Ishikawa (cell line): ENCODE measurements around the gene LGSN.

Source experiments
- CEBPB ChIP-seq: IDR thresholded peaks from 2 replicates; pipeline ENCODE4 v1.6.1; 2012
- CREB1 ChIP-seq: IDR thresholded peaks from 2 replicates; pipeline ENCODE4 v1.6.1; 2012; ENCODE audit warnings: low read depth
- EGR1 ChIP-seq: IDR thresholded peaks from 2 replicates; pipeline ENCODE4 v1.6.1; 2012
- EP300 ChIP-seq: IDR thresholded peaks from 2 replicates; pipeline ENCODE4 v1.6.1; 2012; ENCODE audit warnings: borderline replicate concordance
- FOXM1 ChIP-seq: IDR thresholded peaks from 2 replicates; pipeline ENCODE4 v1.6.1; 2012; ENCODE audit warnings: low read depth, borderline replicate concordance
- NFIC ChIP-seq: IDR thresholded peaks from 2 replicates; pipeline ENCODE4 v1.6.1; 2012
- RAD21 ChIP-seq: IDR thresholded peaks from 2 replicates; pipeline ENCODE4 v1.6.1; 2012; ENCODE audit warnings: low read depth
- TAF1 ChIP-seq: IDR thresholded peaks from 2 replicates; pipeline ENCODE4 v1.6.1; 2012; ENCODE audit warnings: low read depth, mild to moderate bottlenecking
- TCF12 ChIP-seq: IDR thresholded peaks from 2 replicates; pipeline ENCODE4 v1.6.1; 2012; ENCODE audit warnings: low read depth
- TEAD4 ChIP-seq: IDR thresholded peaks from 2 replicates; pipeline ENCODE4 v1.6.1; 2012
- YY1 ChIP-seq: IDR thresholded peaks from 2 replicates; pipeline ENCODE4 v1.6.1; 2012; ENCODE audit warnings: low read depth
- ZBTB7A ChIP-seq: IDR thresholded peaks from 2 replicates; pipeline ENCODE4 v1.6.1; 2012; ENCODE audit warnings: low read depth
- TF ChIP-seq, protein P1 (sequence below): IDR thresholded peaks from 2 replicates; pipeline ENCODE4 v1.6.1; 2012
- TF ChIP-seq, protein P2 (sequence below): IDR thresholded peaks from 2 replicates; pipeline ENCODE4 v1.6.1; 2012
- TF ChIP-seq, protein P3 (sequence below): IDR thresholded peaks from 2 replicates; pipeline ENCODE4 v1.6.1; 2012; ENCODE audit warnings: low read depth, mild to moderate bottlenecking

LGSN gene

DNA sequence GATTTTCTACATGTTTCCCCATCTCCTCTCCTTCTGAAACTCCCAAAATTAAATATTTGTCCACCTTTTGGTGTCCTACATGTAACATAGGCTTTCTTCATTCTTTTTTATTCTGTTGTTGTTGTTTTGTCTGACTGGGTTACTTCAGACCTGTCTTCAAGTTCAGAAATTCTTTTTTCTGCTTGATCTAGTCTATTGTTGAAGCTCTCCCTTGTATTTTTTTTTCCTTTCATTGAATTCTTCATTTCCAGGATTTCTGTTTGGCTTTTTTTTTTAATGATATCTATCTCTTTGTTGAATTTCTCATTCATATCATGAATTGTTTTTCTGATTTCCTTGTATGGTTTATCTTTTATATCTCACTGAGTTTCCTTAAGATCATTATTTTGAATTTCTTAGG is 20.6 kb upstream of the LGSN start:
- TF ChIP-seq, protein P1, sequence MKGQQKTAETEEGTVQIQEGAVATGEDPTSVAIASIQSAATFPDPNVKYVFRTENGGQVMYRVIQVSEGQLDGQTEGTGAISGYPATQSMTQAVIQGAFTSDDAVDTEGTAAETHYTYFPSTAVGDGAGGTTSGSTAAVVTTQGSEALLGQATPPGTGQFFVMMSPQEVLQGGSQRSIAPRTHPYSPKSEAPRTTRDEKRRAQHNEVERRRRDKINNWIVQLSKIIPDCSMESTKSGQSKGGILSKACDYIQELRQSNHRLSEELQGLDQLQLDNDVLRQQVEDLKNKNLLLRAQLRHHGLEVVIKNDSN = no peak
- no peak for TF ChIP-seq EP300
- no peak for TF ChIP-seq CREB1
- no peak for TF ChIP-seq TCF12
- TF ChIP-seq RAD21 = no peak

DNA sequence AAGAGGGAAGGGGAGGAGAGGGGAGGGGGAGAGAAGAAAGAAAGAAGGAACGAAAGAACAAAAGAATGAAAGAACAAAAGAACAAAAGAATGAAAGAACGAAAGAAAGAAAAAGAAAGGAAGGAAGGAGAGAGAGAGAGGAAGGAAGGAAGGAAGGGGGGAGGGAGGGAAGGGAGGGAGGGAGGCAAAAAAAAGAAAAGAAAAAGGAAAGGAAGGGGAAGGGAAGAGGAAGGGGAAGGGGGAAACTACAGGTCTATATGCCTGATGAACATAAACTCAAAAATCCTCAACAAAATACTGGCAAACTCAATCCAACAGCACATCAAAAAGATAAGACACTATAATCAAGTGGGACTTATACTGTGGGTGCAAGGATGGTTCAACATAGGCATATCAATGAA is 13.7 kb upstream of the LGSN start:
- no peak for TF ChIP-seq EGR1
- TF ChIP-seq, protein P2, sequence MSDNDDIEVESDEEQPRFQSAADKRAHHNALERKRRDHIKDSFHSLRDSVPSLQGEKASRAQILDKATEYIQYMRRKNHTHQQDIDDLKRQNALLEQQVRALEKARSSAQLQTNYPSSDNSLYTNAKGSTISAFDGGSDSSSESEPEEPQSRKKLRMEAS = no peak
- TF ChIP-seq EP300 = no peak
- no peak for TF ChIP-seq YY1
- TF ChIP-seq CREB1 = no peak
- no peak for TF ChIP-seq TEAD4
- no peak for TF ChIP-seq NFIC
- no peak for TF ChIP-seq FOXM1
- TF ChIP-seq CEBPB = no peak
- TF ChIP-seq, protein P3, sequence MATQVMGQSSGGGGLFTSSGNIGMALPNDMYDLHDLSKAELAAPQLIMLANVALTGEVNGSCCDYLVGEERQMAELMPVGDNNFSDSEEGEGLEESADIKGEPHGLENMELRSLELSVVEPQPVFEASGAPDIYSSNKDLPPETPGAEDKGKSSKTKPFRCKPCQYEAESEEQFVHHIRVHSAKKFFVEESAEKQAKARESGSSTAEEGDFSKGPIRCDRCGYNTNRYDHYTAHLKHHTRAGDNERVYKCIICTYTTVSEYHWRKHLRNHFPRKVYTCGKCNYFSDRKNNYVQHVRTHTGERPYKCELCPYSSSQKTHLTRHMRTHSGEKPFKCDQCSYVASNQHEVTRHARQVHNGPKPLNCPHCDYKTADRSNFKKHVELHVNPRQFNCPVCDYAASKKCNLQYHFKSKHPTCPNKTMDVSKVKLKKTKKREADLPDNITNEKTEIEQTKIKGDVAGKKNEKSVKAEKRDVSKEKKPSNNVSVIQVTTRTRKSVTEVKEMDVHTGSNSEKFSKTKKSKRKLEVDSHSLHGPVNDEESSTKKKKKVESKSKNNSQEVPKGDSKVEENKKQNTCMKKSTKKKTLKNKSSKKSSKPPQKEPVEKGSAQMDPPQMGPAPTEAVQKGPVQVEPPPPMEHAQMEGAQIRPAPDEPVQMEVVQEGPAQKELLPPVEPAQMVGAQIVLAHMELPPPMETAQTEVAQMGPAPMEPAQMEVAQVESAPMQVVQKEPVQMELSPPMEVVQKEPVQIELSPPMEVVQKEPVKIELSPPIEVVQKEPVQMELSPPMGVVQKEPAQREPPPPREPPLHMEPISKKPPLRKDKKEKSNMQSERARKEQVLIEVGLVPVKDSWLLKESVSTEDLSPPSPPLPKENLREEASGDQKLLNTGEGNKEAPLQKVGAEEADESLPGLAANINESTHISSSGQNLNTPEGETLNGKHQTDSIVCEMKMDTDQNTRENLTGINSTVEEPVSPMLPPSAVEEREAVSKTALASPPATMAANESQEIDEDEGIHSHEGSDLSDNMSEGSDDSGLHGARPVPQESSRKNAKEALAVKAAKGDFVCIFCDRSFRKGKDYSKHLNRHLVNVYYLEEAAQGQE = no peak
- no peak for TF ChIP-seq TCF12

DNA sequence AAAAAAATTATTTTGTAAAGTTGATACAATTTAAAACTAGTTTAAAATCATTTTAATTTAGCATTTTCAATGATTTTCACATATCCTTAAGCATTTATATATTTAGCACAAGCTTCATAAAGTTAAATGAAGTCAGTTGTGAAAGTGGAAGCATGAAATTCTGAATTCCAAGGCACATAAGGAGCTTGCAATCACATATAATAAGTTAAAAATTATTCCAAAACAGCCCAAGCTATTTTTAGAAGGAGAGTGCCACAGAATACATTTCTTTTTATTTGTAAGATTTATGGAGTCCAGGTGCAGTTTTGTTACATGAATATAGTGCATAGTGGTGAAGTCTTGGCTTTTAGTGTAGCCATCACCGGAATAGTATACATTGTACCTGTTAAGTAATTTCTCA is 3.2 kb upstream of the LGSN start:
- TF ChIP-seq YY1 (no peak), RAD21 (no peak), TAF1 (no peak), CEBPB (no peak), CREB1 (no peak), FOXM1 (no peak), TEAD4 (no peak), NFIC (no peak), TCF12 (no peak)
- TF ChIP-seq, protein P3 = no peak
- TF ChIP-seq, protein P2 = no peak

DNA sequence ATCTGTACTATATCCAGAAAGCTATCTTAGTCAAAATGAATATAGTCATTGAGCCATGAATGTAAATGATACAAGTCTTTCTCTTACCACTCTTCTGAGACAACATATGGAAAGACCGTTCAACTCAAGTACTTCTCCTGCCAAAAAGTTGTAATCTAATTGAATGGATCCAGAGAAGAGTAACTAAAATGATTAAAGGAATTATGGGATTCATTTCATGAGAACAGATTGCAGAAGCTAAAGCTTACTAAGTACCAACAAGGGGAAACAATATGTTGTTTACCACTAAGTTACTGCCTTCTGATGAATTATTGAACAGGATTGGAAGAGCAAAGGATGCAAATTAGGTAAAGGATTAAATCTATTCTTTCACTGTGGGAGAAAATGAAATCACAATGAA is 2.0 kb upstream of the LGSN start:
- no peak for TF ChIP-seq YY1
- no peak for TF ChIP-seq CEBPB
- TF ChIP-seq EGR1 = no peak
- TF ChIP-seq RAD21 = no peak
- TF ChIP-seq CREB1 = no peak
- no peak for TF ChIP-seq ZBTB7A
- no peak for TF ChIP-seq TAF1
- no peak for TF ChIP-seq TCF12
- TF ChIP-seq FOXM1 = no peak
- TF ChIP-seq NFIC = no peak
- TF ChIP-seq EP300 = no peak
- no peak for TF ChIP-seq TEAD4
- TF ChIP-seq, protein P1 = no peak
- TF ChIP-seq, protein P3 = no peak
- TF ChIP-seq, protein P2 = no peak

DNA sequence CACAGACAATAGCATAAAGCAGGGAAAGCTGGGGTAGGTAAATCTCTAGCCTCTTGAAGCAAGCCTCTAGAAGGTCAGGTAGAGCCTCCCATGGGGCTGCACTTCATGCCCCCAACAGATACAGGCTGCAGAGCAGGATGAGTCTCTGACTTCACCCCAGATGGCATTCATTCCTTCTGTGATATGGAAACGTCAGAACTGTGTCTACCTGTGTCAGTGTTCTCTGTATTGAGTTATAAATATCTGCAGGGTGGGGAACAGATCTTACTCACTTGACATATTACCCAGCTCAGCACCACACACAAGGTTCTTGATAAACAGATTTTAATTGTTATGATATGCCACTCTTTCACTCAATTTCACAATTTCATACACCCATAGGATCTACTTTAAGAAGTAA is 2.1 kb downstream of the LGSN start:
- TF ChIP-seq ZBTB7A = no peak
- no peak for TF ChIP-seq TEAD4
- TF ChIP-seq TCF12 = no peak
- TF ChIP-seq RAD21 = no peak
